BLaER1 treated with 17β-estradiol and CSF1 and Interleukin-3, amounts not matched to agents 10 nM and 100 nM (cell line): ENCODE results near the gene SPAG4.

ENCODE experiments used
- H3K27ac ChIP-seq, 11 experiments: shearing (Covaris generic); formaldehyde crosslinking; 2 replicates each; pipeline ENCODE4 v1.8.1; 2022
- H3K27me3 ChIP-seq, 11 experiments: shearing (Covaris generic); formaldehyde crosslinking; 2 replicates each; pipeline ENCODE4 v1.8.1; 2022
- H3K36me3 ChIP-seq, 11 experiments: shearing (Covaris generic); formaldehyde crosslinking; 2 replicates each; pipeline ENCODE4 v1.8.1; 2022
- H3K4me1 ChIP-seq, 10 experiments: shearing (Covaris generic); formaldehyde crosslinking; 2 replicates each; pipeline ENCODE4 v1.8.1; 2022
- H3K4me2 ChIP-seq, 11 experiments: shearing (Covaris generic); formaldehyde crosslinking; 2 replicates each; pipeline ENCODE4 v1.8.1; 2022
- H3K4me3 ChIP-seq, 10 experiments: shearing (Covaris generic); formaldehyde crosslinking; 2 replicates each; pipeline ENCODE4 v1.8.1; 2022
- H3K9ac ChIP-seq, 11 experiments: shearing (Covaris generic); formaldehyde crosslinking; 2 replicates each; pipeline ENCODE4 v1.8.1; 2022
- H3K9me3 ChIP-seq, 11 experiments: shearing (Covaris generic); formaldehyde crosslinking; replicated peaks in 1 of 11; 2 replicates each; pipeline ENCODE4 v1.8.1; 2022
- H4K20me1 ChIP-seq, 11 experiments: shearing (Covaris generic); formaldehyde crosslinking; 2 replicates each; pipeline ENCODE4 v1.8.1; 2022
- Cebpa-rat ChIP-seq, 11 experiments: shearing (Covaris generic); IDR thresholded peaks; 2 replicates each; pipeline ENCODE4 v1.8.1; 2022

Gene SPAG4

GRCh38 chr20:35615667-35616464, at the start of gene SPAG4:
Gene SPAG4, plus strand, starts transcription at chr20:35615829. Its CDS starts 175 bp downstream, at chr20:35616004.
- Histone ChIP-seq H4K20me1 (peaks cover 0 to 10% (median 2%) of the 10 kb centered on the region in 11 experiments; a peak in 6 of 22 replicates), H3K4me2 (peak within 1 kb of the TSS; percentile 91 to 99 (median 98)), H3K27ac (peak within 1 kb of the TSS; percentile 64 to 94 (median 88); a peak in 21 of 22 replicates), H3K27me3 (peaks cover 0 to 11% (median 0%) of the 10 kb centered on the region in 11 experiments; a peak in 6 of 22 replicates), H3K9me3 (no peaks in the 10 kb centered on the region), H3K4me3 (peak within 1 kb of the TSS; percentile 59 to 75 (median 64)), H3K4me1 (peaks cover 32 to 53% (median 44%) of the 10 kb centered on the region in 10 experiments), H3K36me3 (peaks cover 0 to 3% (median 2%) of the 10 kb centered on the region in 11 experiments; a peak in 7 of 22 replicates), H3K9ac (peak within 1 kb of the TSS; percentile 76 to 88 (median 83))
- TF ChIP-seq Cebpa-rat (IDR thresholded peaks at IDR 0.05): no peak

GRCh38 chr20:35568645-35569044, 47.0 kb upstream of the SPAG4 start:
- TF ChIP-seq Cebpa-rat (IDR thresholded peaks at IDR 0.05): no peak
- Histone ChIP-seq H3K4me1 (peaks cover 0 to 11% (median 0%) of the 10 kb centered on the region in 10 experiments; a peak in 2 of 20 replicates), H3K27me3 (no peaks in the 10 kb centered on the region)

DNA sequence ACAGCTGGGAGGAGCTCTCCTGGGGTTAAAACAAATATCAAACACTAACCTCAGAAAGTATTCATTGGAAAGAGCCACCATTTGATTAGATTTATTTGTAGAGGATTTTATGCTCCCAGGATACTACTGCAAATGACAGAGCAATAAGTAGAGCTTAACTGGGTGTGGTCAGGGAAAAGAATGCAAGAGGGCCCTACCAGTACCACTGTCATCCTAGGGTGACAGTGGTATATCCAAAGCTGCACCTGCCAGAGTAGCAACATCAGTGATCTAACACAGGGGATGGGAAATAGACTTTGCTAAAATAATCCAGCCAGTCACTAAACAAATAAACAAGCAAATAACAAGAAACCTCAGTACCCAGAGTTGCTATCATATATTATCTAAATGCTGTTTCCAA, 44.1 kb upstream of the SPAG4 start:
- H3K9me3 ChIP-seq: peaks cover 12 to 19% (median 16%) of the 10 kb centered on the region in 11 experiments
- peaks cover 0 to 4% (median 0%) of the 10 kb centered on the region in 11 experiments; a peak in 4 of 22 replicates for H3K36me3 ChIP-seq
- H4K20me1 ChIP-seq: no peaks in the 10 kb centered on the region
- TF ChIP-seq Cebpa-rat (IDR thresholded peaks at IDR 0.05): no peak
- no peak overlapping the region for H3K27ac ChIP-seq
- no peak overlapping the region for H3K4me3 ChIP-seq
- peaks cover 0 to 11% (median 0%) of the 10 kb centered on the region in 10 experiments; a peak in 2 of 20 replicates for H3K4me1 ChIP-seq
- no peak overlapping the region for H3K9ac ChIP-seq
- H3K27me3 ChIP-seq: no peaks in the 10 kb centered on the region
- no peak overlapping the region for H3K4me2 ChIP-seq

More at GRCh38 chr20:35568645-35569044, 47.0 kb upstream of the SPAG4 start:
- H4K20me1 ChIP-seq: no peaks in the 10 kb centered on the region
- no peak overlapping the region for H3K27ac ChIP-seq
- H3K36me3 ChIP-seq: peaks cover 0 to 4% (median 0%) of the 10 kb centered on the region in 11 experiments; a peak in 5 of 22 replicates
- no peak overlapping the region for H3K4me3 ChIP-seq
- no peak overlapping the region for H3K4me2 ChIP-seq
- H3K9ac ChIP-seq: no peak overlapping the region
- H3K9me3 ChIP-seq: peaks cover 10 to 16% (median 14%) of the 10 kb centered on the region in 11 experiments

GRCh38 chr20:35572838-35573237, 42.8 kb upstream of the SPAG4 start:
- Histone ChIP-seq H3K4me1 (peaks cover 0 to 3% (median 0%) of the 10 kb centered on the region in 10 experiments; a peak in 2 of 20 replicates), H3K4me2 (no peak overlapping the region), H3K9ac (no peak overlapping the region), H3K9me3 (peaks cover 12 to 19% (median 16%) of the 10 kb centered on the region in 11 experiments), H3K36me3 (peaks cover 0 to 4% (median 0%) of the 10 kb centered on the region in 11 experiments; a peak in 4 of 22 replicates), H3K27me3 (no peaks in the 10 kb centered on the region), H3K27ac (no peak overlapping the region), H3K4me3 (no peak overlapping the region), H4K20me1 (no peaks in the 10 kb centered on the region)
- TF ChIP-seq Cebpa-rat (IDR thresholded peaks at IDR 0.05): no peak

DNA sequence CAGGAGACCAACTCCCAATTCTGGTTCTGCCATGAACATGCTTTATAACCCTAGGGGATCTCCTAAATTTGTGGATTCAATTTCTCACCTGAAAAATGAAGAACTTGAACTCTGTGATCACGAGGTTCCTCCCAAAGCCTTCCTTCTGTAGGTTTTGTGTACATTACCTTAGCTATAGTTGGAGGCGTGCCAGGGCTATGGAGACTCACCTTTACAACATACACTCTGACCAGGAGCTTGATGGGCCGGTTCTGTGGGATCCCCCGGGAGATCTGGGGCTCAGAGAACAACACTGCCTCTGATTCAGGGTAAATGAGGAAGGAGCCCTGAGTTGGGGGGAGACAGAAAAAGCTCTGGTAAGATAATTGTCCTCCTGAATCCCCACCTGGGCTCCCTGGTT, 39.7 kb upstream of the SPAG4 start:
- no peak for TF ChIP-seq Cebpa-rat (IDR thresholded peaks at IDR 0.05)
- Histone ChIP-seq H4K20me1 (no peaks in the 10 kb centered on the region), H3K27me3 (no peaks in the 10 kb centered on the region), H3K9ac (no peak overlapping the region), H3K4me3 (no peak overlapping the region), H3K27ac (no peak overlapping the region), H3K36me3 (peaks cover 0 to 4% (median 0%) of the 10 kb centered on the region in 11 experiments; a peak in 4 of 22 replicates), H3K9me3 (peaks cover 12 to 19% (median 16%) of the 10 kb centered on the region in 11 experiments), H3K4me2 (no peak overlapping the region), H3K4me1 (no peaks in the 10 kb centered on the region)

DNA sequence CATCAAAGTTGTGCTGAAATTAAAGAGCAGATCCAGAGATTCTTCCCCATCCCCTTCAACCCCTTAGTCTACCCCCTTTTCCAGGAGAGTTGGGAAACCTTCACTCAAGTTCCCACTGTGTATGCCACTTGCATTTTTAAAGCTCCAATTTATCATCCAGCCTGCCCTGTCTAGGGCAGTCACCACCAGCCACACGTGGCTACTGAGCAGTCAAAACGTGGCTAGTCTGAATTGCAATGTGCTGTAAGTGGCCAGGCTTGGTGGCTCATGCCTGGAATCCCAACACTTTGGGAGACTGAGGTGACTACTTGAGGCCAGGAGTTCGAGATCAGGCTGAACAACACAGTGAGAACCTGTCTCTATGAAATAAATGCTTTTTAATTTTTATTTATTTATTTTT, 38.8 kb upstream of the SPAG4 start:
- H3K9me3 ChIP-seq: peaks cover 16 to 27% (median 23%) of the 10 kb centered on the region in 11 experiments
- no peak for TF ChIP-seq Cebpa-rat (IDR thresholded peaks at IDR 0.05)
- H4K20me1 ChIP-seq: no peaks in the 10 kb centered on the region
- H3K27me3 ChIP-seq: no peaks in the 10 kb centered on the region
- H3K27ac ChIP-seq: no peak overlapping the region
- no peak overlapping the region for H3K4me2 ChIP-seq
- no peak overlapping the region for H3K4me3 ChIP-seq
- H3K36me3 ChIP-seq: peaks cover 0 to 4% (median 0%) of the 10 kb centered on the region in 11 experiments; a peak in 4 of 22 replicates
- H3K4me1 ChIP-seq: no peaks in the 10 kb centered on the region
- H3K9ac ChIP-seq: no peak overlapping the region

DNA sequence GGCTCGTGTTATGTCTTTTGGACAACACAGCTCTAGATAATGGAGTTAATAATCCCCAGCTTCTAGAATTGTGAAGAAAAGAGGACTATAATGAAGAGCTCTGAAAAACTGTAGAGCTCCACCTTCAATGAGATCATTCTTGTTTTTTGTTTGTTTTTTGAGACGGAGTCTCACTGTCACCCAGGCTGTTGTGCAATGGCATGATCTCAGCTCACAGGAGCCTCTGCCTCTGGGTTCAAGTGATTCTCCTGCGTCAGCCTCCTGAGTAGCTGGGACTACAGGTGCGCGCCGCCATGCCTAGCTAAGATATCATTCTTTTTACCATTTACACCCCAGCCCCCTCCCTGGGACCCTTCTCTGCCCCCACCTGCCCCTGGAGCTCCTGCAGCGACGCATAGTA, 37.2 kb upstream of the SPAG4 start:
- Histone ChIP-seq H3K4me1 (no peaks in the 10 kb centered on the region), H3K9me3 (peaks cover 12 to 20% (median 17%) of the 10 kb centered on the region in 11 experiments; a peak in 19 of 22 replicates), H3K4me3 (no peak overlapping the region), H3K9ac (no peak overlapping the region), H3K36me3 (no peaks in the 10 kb centered on the region), H3K4me2 (no peak overlapping the region), H3K27me3 (no peaks in the 10 kb centered on the region), H4K20me1 (no peaks in the 10 kb centered on the region), H3K27ac (no peak overlapping the region)
- no peak for TF ChIP-seq Cebpa-rat (IDR thresholded peaks at IDR 0.05)

GRCh38 chr20:35579196-35579595, 36.4 kb upstream of the SPAG4 start:
- Histone ChIP-seq H4K20me1 (no peaks in the 10 kb centered on the region), H3K27me3 (no peaks in the 10 kb centered on the region), H3K4me1 (no peaks in the 10 kb centered on the region), H3K4me2 (no peak overlapping the region), H3K36me3 (no peaks in the 10 kb centered on the region), H3K9ac (no peak overlapping the region), H3K27ac (no peak overlapping the region), H3K9me3 (peaks cover 11 to 16% (median 14%) of the 10 kb centered on the region in 11 experiments; a peak in 19 of 22 replicates), H3K4me3 (no peak overlapping the region)
- no peak for TF ChIP-seq Cebpa-rat (IDR thresholded peaks at IDR 0.05)

DNA sequence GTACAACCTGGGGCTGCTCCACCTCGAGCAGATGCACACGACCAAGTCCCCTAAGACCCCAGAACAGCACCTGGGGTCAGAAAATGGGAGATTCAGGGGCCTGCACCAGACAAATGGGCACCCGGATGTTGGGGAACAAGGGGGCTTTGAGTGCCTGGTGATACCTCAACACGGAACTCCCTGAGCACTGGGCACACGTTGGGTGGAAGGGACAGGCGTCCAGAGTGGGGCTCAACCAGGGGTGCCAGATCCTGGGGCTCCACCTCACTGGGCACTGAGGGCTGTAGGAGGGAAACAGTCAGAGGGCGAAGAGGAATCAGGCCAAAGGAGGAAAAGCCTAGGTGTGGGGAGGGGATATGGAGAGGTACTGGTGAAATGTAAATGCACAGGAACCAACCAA, 33.5 kb upstream of the SPAG4 start:
- TF ChIP-seq Cebpa-rat (IDR thresholded peaks at IDR 0.05): no peak
- Histone ChIP-seq H3K9ac (no peak overlapping the region), H3K4me3 (no peak overlapping the region)

More for the DNA sequence above, 33.5 kb upstream of the SPAG4 start:
- H4K20me1 ChIP-seq: no peaks in the 10 kb centered on the region
- H3K27me3 ChIP-seq: no peaks in the 10 kb centered on the region
- H3K27ac ChIP-seq: no peak overlapping the region
- H3K9me3 ChIP-seq: peaks cover 11 to 16% (median 14%) of the 10 kb centered on the region in 11 experiments; a peak in 19 of 22 replicates
- H3K4me1 ChIP-seq: no peaks in the 10 kb centered on the region
- no peak overlapping the region for H3K4me2 ChIP-seq
- H3K36me3 ChIP-seq: no peaks in the 10 kb centered on the region
